HG03039 (cell line): ENCODE measurements around the gene MYOT.
"Not testable (repeated sequence)": the region's sequence is repeated elsewhere in the genome, so short reads cannot be mapped to it uniquely, and the experiment has no call there.

Source experiments
- ATAC-seq: cut with Tn5 transposase; IDR thresholded peaks from one replicate; pipeline ENCODE4 v1.9.1; 2021; ENCODE audit warnings: mild to moderate bottlenecking, moderate library complexity; ENCODE audit not compliant: unreplicated experiment

The MYOT gene

GRCh38 chr5:137856201-137856600 lies 11.5 kb upstream of the MYOT start:
- ATAC-seq: no peak

- ATAC-seq: no peak
Observed at GRCh38 chr5:137856916-137857862, 10.5 kb upstream of the MYOT start.

GRCh38 chr5:137858223-137858916 lies 9.3 kb upstream of the MYOT start:
- peak; percentile 79 for ATAC-seq

- no peak for ATAC-seq
Observed at GRCh38 chr5:137858954-137859353, 8.7 kb upstream of the MYOT start.

GRCh38 chr5:137862251-137862650 lies 5.4 kb upstream of the MYOT start:
- no peak for ATAC-seq

- not testable (repeated sequence) for ATAC-seq
Observed at GRCh38 chr5:137863653-137864052, 4.0 kb upstream of the MYOT start.

- no peak for ATAC-seq
Observed at GRCh38 chr5:137866541-137867388, 895 bp upstream of the MYOT start.

GRCh38 chr5:137870647-137871339 lies 3.1 kb downstream of the MYOT start:
- no peak for ATAC-seq

DNA sequence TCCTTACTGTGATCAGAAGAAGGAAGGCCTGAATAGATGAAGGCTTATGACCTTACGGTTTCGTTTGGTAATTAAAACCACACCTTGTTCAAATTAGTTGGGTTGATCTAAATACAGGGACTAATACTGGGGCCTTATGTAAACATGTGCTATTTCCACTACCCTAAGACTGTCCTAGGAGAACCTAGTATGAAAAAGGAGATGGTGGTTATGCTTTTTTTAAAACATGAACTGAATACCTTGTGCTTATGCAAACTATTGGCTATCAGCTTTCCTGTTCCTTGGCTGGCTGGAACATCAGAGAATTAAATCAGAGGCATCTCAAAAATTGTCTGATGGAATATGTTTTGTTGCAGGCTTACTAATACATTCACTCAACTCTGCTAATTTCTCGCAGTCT lies 3.9 kb downstream of the MYOT start:
- ATAC-seq: no peak

GRCh38 chr5:137872466-137872865 lies 4.8 kb downstream of the MYOT start:
- no peak for ATAC-seq

DNA sequence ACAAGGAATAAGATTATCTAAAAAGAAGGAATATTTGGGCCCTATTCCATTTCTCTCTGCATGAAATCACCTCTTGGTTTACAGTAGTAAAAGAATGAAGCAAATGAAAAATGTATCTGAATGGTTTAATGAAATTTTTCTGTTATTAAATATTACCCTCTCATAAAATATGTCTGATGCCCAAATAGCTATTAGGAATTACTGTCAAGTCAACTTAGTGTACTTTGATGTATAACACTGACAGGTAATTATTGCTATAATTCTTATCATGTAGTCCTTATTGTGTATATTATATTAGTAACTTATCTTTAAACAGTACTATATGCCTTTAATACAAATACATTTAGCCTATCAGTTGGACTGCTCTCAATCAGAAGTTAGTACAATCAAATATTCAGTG lies 8.4 kb downstream of the MYOT start:
- no peak for ATAC-seq

- no peak for ATAC-seq
Observed at GRCh38 chr5:137880313-137880712, 12.7 kb downstream of the MYOT start.

GRCh38 chr5:137887831-137888230 lies 20.2 kb downstream of the MYOT start:
- no peak for ATAC-seq

DNA sequence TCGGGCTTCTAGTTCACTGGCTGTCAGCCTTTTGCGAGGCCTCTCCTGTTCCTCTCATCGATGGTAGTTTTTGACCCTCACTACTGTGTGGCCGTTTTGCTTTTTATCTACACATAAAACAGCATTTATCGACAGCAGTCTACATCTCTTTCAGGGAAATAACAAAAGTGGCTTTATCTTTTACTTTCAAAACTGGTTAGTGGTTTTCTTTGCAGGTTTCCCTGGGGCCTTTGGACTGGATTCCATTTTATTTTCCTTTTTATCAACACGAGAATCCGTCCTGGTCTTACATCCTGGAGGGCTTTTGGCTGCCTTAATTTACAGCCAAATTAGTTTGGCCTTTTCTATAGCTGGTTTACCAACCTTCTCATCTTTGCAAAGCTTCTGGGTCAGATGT lies 20.8 kb downstream of the MYOT start:
- ATAC-seq: no peak

DNA sequence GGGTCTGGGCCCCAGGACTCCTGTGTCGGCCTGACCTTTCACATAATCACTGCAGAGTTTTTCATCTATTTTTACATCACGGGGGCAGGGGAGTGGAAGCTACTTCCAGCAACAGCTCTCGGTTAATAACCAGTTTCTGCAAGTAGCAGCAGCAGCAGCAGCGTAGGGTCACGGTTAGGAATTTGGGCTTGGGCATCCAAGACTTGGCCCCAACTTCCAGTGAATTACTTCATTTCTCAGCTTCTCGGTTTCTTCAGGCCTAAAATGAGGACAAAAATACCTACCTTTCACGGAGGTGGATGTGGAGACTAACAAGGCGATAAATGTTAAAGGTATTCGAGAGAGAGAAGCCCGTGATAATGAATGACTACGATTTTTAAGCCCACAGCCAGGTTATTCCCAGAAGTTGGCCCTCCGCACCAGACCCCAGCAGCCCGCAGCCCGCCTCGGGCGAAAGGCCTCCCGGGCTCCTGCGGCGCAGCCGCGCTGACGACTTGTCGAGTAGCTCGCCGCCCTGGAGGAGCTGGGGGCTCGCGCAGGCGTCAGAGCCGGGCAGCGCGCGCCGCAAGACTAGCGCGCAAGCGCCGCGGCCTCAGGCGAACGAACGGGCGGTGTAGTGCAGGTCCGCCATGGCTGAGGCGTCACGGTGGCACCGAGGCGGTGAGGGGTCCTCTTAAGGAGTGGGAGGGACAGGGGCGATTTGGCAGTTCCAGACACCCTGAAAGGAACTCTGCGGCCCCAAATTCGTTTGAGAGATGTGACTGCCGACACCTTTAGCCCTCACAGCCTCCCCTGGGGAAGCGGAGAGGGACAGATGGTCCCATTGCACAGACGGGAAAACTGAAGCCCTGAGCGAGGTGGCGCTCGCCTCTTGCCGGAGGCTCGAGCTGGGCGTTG lies 21.5 kb downstream of the MYOT start, which contains the start of gene PKD2L2:
TSS of gene PKD2L2 (plus strand) at position 595 of the 897 bp plus-strand sequence. CDS start at position 630, 35 bp downstream.
- ATAC-seq: peak; percentile 91

- no peak for ATAC-seq
Observed at GRCh38 chr5:137890845-137891244, 23.2 kb downstream of the MYOT start.

DNA sequence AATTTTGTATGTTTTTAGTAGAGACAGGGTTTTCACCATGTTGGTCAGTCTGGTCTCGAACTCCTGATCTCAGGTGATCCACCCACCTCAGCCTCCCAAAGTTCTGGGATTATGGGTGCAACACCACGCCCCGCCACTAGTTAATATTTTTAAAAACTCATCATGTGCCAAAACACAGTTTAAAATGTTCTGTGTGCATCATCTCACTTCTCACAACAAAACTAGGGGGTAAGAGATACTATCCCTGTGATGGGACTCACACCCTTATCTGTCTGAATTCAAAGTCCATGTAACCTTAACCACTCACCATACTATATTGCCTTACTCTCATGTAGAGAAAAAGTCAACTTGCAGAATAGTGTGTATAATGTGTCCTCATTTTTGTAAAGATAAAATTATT lies 24.2 kb downstream of the MYOT start:
- no peak for ATAC-seq

DNA sequence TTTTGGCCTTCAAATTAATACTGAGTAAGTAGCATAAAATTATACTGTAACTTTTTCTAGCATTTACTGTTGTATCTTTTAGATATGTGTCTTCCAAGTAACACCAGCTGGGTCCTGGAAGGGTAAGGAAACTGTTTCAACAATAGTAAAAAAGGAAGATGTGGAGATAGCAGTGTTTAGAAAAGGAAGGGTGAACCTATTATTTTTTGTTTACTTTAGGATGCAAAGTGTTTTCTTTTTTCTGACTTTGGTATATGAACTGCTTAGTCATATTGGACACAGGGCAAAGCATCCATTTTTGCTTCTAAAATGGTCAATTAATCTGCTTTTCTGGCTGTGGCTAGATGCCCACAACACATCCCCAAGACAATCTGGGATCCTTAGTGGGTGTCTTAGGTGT lies 26.9 kb downstream of the MYOT start:
- no peak for ATAC-seq

GRCh38 chr5:137896560-137896959 lies 28.9 kb downstream of the MYOT start:
- no peak for ATAC-seq
